ELR (cell line): ENCODE measurements around the gene NRL.
"Not testable (repeated sequence)": the region's sequence is repeated elsewhere in the genome, so short reads cannot be mapped to it uniquely, and the experiment has no call there.

Source experiments
- DNase-seq: peaks from one replicate; pipeline ENCODE4 v3.0.0-alpha.2; 2015; ENCODE audit warnings: low read depth

Gene NRL

DNA sequence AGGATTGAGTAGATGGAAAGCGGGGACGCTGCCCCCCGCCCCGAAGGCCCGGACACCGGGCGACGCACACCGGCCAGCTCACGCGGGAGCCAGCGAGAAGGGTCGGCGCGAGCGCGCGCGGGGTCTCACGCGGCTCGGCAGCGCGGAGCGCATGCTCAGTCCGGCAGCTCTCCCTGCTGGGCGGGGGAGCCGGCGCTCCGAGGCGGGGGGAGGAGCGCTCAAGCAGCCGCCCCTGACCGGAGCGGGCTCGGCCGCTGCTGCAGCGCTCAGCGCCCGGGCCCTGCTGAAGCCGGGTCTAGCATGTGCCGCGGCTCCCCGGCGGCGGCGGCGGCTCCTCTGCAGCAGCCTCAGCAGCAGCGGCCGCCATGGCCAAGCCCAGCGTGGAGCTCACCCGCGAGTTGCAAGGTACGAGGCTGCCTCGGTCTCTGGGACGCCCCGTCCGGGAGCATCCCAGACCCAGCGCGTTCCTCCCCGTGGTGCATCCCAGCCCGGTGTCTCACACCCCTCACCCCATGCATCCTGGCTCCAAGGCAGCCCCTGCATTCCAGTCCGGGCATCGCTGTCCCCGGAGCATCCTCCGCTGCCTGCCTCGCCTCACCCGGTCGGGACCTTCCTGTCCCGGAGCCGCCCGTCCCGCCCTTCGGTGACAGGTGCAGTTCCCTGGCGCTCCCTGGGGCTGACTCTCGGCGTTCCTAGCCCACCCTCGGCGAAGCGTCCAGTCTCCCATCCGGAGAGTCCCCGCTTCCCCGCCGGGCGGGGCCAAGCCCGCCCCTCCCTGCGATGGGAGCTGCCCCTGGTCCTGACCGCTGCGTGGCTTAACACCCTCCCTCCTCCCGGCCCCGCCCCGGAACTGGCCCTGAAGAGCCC is 62.7 kb downstream of the NRL start, which contains the start of gene CARMIL3:
CARMIL3 (plus strand) TSS at position 221 of the 867 bp plus-strand sequence; CDS start at position 366, 145 bp downstream.
- peak; percentile 52 for DNase-seq

DNA sequence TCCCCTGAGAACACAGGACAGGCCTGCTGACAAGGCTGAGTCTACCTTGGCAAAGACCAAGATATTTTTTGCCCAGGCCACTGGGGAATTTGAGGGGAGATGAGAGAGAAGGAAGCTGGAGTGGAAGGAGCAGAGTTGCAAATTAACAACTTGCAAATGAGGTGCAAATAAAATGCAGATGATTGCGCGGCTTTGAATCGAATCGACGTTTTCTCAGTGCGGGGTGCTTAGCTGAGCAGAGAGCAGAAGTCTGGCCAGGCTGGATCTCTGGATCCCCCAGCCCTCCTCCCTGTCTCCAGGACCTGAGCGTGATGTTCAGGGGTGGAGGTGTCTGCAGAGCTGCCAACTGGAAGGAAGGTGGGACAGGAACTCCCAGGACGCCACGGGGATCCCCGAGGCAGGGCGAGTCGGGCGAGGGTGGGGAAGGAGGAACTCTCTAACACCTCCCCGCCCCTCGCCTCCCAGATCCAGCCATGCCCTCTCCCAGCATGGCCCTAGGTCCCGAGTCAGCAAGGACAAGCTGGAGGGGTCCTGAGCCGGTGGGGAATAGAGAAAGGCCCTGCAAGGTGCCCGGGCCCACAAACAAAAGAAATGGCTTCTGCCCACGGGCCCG is 63.5 kb downstream of the NRL start:
- no peak for DNase-seq

- not testable (repeated sequence) for DNase-seq
Observed at GRCh38 chr14:24050753-24051152, 64.0 kb downstream of the NRL start.

DNA sequence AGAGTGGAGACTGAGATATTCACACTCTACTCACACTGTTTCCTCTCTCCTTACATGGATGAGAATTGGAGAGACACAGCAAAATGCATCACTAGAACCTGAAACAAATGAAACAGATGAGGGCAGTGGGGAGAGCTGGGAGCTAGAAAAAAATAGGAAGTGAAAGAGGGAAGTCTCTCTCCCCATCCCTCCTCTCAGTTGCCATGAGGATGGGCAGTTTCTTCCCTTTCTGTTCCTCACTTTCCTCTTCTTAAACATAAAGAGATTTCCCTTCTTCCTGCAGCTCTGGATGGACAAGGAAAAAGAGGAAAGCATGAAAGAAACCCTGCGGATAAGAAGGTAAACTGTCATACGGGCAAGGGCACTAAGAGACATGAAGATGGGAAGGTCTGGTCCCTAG is 65.7 kb downstream of the NRL start:
- DNase-seq: not testable (repeated sequence)

GRCh38 chr14:24042746-24043145 is 72.0 kb downstream of the NRL start:
- no peak for DNase-seq

GRCh38 chr14:24040692-24041091 is 74.1 kb downstream of the NRL start:
- no peak for DNase-seq

- DNase-seq: no peak
Observed at GRCh38 chr14:24038686-24039085, 76.1 kb downstream of the NRL start.

DNA sequence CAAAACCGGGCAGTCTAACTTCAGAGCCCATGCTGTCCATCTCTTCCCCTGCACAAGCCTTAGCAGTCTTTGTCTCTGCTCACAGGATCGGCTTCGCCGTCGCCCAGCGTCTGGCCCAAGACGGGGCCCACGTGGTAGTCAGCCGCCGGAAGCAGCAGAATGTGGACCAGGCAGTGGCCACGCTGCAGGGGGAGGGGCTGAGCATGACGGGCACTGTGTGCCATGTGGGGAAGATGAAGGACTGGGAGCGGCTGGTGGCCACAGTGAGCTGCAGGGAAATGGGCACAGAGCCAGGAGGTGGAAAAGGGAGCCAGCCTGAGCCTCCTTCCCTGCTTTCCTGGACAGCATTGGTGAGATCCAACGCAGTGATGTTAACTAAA is 77.1 kb downstream of the NRL start:
- no peak for DNase-seq

- not testable (repeated sequence) for DNase-seq
Observed at GRCh38 chr14:24036963-24037657, 77.6 kb downstream of the NRL start.

DNA sequence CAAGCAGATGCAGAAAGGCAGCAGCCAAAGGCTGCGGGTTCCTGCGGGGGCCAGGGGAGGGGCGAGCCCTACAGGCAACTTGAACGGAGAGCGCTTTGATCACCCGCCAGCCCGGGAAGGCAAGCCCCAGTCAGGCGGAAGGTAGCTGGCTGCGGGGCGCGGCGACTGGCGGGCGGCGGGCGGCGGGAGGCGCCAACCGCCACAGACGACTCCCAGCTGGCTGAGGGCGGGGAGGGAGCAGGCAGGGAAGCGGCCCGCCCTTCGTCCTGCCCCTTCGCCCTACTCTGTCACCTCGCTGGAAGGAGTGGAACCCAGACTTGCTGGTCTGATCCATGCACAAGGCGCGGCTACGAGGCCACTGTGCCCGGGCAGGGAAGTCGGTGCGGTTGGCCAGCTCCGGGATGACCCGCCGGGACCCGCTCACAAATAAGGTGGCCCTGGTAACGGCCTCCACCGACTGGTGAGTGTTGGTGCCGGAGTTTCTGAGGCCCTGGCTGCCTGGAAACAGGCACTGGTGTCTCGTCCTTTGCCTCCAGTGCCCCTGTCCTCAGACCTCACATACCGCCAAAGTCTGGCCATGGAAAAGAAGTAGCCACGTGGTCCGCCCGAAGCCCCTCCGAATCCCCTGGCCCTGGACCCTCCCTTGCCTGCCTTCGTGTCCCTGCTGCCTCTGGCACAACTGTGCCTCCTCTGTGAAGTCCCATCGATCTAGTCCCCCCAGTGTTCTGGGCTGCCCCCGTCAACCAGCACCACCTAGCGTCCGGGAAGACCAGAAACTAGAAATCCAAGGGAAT is 78.4 kb downstream of the NRL start:
- peak; percentile 69 for DNase-seq

- not testable (repeated sequence) for DNase-seq
Observed at GRCh38 chr14:24035769-24036168, 79.0 kb downstream of the NRL start.

DNA sequence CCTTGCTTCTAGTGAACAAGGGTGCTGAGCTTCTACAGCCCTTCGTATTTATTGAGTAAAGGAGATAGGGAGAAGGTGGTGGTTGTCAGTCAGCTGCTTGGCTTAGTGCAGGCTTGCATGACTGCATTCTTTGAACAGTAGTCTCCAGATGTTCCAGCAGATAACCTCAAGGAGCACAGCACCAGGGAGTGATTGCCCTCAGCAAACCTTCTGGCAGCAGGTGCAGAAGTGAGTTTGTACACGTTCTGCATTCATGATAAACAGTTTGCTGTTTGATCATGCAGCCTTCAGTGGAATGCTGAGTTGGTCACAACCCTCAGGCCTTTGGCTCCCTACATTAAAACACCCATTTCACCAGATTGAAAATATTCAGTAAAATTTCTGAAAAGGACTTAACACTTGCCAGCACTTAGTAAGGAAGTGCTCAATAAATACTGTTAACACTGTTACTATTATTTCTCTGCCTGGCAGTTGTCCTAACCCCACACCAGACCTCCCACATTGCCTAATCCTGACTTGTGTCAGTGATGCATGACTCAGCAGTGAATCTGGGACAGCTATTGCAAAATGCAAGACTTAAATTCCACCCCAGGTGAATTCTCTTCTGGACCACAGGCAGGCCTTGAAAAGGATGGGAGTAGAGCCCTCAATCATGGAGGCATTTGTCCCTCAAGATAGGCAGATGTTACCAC is 81.9 kb downstream of the NRL start:
- peak; percentile 48 for DNase-seq

DNA sequence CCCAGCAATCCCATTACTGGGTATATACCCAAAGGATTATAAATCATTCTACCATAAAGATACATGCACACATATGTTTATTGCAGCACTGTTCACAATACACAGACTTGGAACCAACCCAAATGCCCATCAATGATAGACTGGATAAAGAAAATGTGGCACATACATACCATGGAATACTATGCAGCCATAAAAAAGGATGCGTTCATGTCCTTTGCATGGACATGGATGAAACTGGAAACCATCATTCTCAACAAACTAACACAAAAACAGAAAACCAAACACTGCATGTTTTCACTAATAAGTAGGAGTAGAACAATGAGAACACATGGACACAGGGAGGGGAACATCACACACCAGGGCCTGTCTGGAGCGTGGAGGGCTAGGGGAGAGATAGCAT is 83.4 kb downstream of the NRL start:
- DNase-seq: not testable (repeated sequence)

DNA sequence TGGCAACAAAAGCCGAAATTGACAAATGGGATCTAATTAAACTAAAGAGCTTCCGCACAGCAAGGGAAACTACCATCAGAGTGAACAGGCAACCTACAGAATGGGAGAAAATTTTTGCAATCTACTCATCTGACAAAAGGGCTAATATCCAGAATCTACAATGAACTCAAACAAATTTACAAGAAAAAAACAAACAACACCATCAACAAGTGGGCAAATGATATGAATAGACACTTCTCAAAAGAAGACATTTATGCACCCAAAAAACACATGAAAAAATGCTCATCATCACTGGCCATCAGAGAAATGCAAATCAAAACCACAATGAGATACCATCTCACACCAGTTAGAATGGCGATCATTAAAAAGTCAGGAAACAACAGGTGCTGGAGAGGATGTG is 85.1 kb downstream of the NRL start:
- DNase-seq: not testable (repeated sequence)
